ENCODE results near the gene KRI1.
"Not testable (repeated sequence)": the region's sequence is repeated elsewhere in the genome, so short reads cannot be mapped to it uniquely, and the experiment has no call there.

Gene KRI1

DNA sequence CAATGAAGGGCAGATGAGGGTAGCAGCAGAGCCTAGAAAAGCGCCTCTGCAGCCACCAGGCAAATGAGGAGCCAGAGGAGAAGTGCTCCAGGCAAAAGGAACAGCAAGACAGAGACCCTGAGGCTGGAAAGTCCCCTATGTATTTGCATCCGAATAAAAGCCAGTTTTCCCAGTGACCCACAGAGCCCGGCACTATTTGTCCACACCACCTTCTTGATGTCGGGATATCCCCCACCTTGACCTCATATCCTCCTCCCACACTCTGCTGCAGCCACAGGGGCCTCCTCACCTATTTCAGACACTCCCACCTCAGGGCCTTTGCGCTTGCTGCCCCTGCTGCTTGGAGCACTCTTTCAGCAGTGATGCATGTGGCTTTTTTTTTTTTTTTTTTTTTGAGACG lies 15.5 kb downstream of the KRI1 start:
- no peak for DNase-seq (ENCODE audit: low read depth in 2 of 2)

GRCh38 chr19:10549733-10550132 lies 16.1 kb downstream of the KRI1 start:
- no peak for DNase-seq (ENCODE audit: low read depth in 2 of 2)

DNA sequence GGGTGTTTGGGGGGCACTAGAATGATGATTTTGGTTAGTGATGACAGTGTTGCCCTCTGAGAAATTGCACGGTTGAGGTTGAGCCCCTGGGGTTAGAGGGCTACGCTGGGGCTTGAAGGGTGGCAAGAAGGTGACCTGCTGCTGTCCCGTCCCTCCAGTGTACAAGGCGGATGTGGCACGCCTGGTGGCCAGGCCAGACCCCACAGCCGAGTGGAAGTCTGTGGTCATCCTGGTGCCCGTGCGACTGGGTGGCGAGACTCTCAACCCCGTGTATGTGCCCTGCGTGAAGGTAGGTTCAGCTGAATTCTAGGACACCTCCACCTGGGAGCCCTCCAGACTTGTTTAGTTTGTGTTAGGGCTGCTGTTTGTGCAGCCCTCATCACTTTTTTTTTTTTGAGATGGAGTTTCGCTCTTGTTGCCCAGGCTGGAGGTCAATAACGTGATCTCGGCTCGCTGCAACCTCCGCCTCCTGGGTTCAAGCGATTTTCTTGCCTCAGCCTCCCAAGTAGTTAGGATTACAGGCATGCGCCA lies 17.0 kb downstream of the KRI1 start:
- DNase-seq (ENCODE audit: low read depth in 2 of 2) = no peak

DNA sequence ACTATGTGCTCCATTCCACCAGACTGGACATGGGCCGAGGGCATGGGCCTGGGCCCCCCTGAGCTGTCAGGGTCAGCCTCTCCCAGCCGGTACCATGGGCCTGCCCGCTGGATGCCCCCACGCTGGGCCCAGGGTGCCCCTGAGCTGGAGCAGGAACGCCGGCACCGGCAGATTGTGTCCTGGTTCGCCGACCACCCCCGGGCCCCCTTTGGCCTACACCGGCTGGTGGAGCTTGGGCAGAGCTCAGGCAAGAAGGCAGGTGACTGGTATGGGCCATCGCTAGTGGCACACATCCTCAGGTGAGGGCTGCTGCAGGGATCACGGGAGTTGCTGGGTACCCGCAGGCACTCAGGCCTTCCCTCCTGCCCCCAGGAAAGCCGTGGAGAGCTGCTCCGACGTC lies 19.0 kb downstream of the KRI1 start:
- no peak for DNase-seq (ENCODE audit: low read depth in 2 of 2)

- no peak for DNase-seq (ENCODE audit: low read depth in 2 of 2)
Measured at GRCh38 chr19:10544753-10545251, 21.0 kb downstream of the KRI1 start.

DNA sequence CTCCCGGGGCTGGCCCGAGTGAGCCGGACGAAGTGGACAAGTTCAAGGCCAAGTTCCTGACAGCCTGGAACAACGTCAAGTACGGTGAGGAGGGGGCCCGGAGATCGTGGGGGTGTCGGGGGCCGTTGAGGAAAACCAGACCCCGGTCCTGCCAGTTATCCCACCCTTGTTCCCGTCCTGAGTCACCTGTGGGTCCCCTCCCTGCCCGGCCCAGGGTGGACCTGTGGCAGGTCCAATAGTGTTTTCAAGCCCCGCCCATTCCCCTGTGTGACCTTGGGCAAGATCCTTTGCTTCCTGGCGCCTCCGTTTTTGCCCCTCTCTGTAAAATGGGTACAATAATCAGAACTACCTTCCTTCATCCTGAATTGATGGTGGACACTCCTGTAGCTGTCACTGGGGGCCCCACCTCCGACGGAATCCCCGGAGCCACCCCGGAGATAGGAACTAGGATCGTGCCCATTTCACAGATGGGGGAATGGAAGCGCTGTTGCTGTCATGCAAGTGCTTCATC lies 21.5 kb downstream of the KRI1 start:
- DNase-seq (ENCODE audit: low read depth in 2 of 2) = no peak

DNA sequence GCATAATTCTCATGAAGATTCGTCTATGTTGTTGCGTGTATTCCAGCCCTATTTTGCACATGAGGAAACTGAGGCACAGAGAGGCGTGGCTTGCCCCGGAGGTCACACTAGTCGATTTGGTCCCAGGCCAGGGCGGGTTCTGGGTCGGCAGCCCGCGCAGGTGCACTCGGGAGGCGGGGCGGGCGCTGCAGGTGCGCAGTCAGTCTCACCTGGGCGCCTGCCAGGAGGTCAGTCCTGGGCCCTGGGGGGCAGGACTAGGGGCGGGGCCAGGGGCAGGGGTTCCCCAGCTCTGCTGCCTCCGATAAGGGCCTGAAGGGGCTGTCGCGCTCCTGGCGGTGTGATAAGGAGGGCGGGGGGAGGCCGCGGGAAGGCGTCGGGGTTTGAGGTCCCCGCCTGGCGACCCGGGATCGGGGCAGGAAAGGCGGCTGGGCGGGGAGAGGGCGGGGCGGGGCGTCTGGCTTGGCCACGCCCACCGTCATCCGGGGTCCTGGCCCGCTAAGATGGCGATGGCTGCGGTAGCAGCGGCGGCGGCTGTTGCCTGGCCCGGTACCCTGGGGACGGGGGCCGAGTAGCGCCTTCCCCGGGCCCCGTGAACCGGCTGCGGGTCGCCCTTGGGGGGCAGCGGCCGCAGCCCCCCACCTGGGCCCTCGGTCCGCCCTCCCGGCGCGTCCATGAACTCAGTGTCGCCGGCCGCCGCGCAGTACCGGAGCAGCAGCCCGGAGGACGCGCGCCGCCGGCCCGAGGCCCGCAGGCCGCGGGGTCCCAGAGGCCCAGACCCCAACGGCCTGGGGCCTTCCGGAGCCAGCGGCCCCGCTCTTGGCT lies 22.2 kb downstream of the KRI1 start, which contains the start of gene ATG4D:
Gene ATG4D (plus strand): TSS at position 485 of the 822 bp plus-strand sequence. CDS start 187 bp downstream, at position 672.
- peak; percentile 66 to 75 for DNase-seq (ENCODE audit: low read depth in 2 of 2)

GRCh38 chr19:10543059-10543419 lies 22.8 kb downstream of the KRI1 start:
- no peak for DNase-seq (ENCODE audit: low read depth in 2 of 2)

- DNase-seq (ENCODE audit: low read depth in 2 of 2) = not testable (repeated sequence)
Measured at GRCh38 chr19:10539016-10539415, 26.8 kb downstream of the KRI1 start.

DNA sequence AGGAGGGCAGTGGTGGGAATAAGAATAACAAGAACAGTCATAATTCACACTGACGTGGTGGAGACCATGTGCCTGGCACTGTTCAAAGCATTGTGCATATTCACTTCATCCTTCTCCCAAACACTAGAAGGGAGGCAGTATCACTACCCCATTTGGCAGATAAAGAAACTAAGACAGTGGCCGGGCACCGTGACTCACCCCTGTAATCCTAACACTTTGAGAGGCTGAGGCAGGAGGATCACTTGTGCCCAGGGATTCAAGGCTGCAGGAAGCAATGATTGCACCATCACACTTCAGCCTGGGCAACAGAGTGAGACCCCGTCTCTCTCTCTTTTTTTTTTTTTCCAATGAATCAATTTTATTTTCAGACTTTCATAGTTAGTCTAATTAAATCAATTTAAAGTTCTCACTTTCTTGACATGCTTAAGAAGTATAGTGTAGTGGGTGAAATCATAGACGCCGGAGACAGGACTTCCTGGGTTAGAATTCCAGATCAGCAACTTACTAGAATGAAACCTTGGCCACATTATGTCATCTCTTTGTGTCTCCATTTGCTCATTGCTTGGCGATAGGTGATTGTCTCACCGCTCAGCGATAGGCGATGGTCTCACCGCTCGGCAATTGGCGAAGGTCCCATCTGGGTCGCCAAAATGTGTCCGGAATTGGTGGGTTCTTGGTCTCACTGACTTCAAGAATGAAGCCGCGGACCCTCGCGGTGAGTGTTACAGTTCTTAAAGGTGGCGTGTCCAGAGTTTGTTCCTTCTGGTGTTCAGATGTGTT lies 27.4 kb downstream of the KRI1 start:
- no peak for DNase-seq (ENCODE audit: low read depth in 2 of 2)

- DNase-seq (ENCODE audit: low read depth in 2 of 2) = no peak
Measured at GRCh38 chr19:10537668-10538067, 28.1 kb downstream of the KRI1 start.

- no peak for DNase-seq (ENCODE audit: low read depth in 2 of 2)
Measured at GRCh38 chr19:10535613-10536012, 30.2 kb downstream of the KRI1 start.

DNA sequence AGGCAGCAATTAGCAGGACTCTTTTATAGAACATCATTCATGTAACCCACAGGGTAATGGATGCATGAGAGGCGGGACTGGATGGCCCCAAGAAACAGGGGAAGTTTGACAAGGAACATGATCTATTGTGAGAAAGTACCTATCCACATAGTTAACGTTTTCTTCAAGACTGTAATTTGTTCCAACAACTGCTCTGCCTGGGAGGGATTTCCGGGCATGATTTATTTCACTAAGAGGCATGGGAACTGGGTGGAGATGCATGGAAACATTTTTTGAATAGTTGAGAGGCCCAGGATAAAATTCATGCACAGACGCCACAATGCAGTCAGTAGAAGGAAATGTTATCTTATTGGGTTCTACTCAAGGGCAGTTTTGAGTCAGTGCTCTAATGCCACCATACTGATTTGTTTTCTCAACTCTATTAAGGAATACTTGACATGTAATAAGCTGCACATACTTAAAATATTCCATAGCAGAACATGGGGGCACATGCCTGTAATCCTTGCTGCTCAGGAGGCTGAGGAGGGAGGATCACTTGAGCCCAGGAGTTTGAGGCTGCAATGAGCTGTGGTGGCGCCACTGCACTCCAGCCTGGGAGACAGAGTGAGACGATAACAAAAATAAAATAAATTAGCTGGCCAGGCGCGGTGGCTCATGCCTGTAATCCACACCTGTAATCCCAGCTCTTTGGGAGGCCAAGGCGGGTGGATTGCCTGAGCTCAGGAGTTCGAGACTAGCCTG lies 32.0 kb downstream of the KRI1 start:
- DNase-seq (ENCODE audit: low read depth in 2 of 2) = no peak

DNA sequence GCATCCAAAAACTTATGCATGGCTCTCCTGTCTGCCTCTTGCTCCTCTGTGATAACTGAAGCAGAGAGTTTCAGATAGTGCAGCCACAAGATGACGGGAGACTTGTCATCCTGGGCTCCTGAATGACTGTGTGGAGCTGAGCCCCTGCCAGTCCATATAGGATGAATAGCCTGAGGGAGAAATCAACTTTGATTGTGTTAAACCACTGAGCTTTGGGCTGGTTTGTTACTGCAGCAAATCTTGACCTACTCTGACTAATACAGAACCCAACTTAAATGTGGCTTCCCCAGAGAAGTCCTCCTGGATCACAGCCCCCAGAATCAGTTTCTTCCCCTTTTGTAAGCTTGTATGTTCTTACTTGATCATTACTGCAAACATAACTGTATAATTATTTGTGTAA lies 33.4 kb downstream of the KRI1 start:
- no peak for DNase-seq (ENCODE audit: low read depth in 2 of 2)

DNA sequence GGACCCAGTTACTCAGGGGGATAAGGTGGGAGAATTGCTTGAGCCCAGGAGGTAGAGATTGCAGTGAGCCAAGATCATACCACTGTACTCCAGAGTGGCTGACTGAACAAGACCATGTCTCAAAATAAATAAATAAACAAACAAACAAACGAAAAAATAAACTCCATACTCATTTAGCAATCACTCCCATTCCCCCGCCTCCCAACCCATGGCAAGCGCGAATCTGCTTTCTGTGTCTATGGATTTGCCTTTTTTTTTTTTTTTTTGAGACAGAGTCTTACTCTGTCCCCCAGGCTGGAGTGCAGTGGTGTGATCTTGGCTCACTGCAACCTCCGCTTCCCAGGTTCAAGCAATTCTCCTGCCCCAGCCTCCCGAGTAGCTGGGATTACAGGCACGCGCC lies 38.9 kb downstream of the KRI1 start:
- not testable (repeated sequence) for DNase-seq (ENCODE audit: low read depth in 2 of 2)

DNA sequence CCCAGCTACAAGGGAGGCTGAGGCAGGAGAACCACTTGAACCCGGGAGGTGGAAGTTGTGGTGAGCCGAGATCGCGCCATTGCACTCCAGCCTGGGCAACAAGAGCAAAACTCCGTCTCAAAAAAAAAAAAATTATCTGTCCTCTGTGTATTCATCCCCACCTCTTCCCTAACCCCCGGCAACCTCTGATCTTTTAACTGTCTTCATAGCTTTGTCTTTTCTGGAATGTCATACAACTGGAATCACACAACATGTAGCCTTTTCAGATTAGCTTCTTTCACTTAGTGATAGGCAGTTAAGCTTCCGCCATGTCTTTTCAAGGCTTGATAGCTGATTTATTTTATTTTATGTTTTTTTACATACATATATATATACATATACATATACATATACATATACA lies 40.2 kb downstream of the KRI1 start:
- no peak for DNase-seq (ENCODE audit: low read depth in 2 of 2)

DNA sequence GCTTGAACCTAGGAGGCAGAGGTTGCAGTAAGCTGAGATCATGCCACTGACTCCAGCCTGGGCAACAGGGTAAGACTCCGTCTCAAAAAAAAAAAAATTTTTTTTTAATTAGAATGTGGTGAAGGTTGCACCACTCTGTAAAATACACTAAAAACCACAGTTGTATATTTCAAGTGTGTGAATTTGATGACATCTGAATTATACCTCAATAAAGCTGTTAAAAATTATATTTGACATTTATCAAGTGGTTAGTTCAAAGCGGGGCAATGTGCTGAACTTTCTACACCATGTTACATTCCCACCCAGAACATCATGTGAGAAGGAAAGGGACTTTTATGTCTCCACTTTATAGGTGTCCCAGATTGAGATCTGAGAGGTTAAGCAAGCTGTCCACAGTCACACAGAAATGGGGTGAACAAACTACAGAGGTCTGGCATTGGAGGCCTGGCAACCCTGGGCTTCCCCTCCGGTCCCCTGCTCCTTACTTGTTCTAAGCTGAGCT lies 42.6 kb downstream of the KRI1 start:
- DNase-seq (ENCODE audit: low read depth in 2 of 2) = no peak

- no peak for DNase-seq (ENCODE audit: low read depth in 2 of 2)
Measured at GRCh38 chr19:10521461-10522171, 44.2 kb downstream of the KRI1 start.

DNA sequence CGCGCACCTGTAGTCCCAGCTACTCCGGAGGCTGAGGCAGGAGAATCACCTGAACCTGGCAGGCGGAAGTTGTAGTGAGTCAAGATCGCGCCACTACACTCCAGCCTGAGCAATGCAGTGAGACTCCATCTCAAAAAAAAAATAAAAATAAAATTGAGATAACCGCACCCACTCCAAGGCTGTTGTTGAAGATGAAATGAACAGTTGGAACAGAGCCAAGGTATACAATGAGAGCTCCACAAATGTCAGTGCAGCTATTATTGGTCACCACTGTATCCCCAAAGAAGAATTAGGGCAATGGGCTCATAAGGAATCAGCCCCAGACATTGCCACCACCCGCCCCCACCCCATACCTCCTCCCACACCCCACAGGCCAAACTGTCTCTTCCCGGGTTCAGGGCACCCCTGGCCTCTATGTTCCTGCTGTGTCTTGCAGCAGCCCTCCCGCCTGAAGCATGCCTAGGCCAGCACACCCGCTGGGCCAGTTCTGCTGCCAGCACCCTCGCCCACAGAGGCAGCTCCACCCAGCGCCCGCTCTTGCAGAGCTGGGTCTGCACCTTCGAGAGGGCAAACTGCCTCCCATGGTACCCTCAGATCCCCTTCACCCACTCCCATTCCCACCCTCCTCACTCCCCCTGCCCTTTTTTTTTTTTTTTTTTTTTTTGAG lies 45.0 kb downstream of the KRI1 start:
- no peak for DNase-seq (ENCODE audit: low read depth in 2 of 2)

GRCh38 chr19:10519421-10519820 lies 46.4 kb downstream of the KRI1 start:
- no peak for DNase-seq (ENCODE audit: low read depth in 2 of 2)

All from activated CD4-positive, alpha-beta T cell treated with anti-CD3 and anti-CD28 coated beads for 24 hours (primary cell).